Mesothelial cell of epicardium (in vitro differentiated cells): ENCODE results near the gene TEX35. TPM values are rescaled to one million over a fixed set of nuclear protein-coding genes. Genes with fewer than 3 reads are reported as not detected.

ENCODE experiments used
- DNase-seq, 2 experiments: peaks; one replicate each; pipeline ENCODE4 v3.0.0; 2021; ENCODE audit warnings: low spot score in 2 of 2; ENCODE audit not compliant: unreplicated experiment in 2 of 2
- H3K27ac Mint-ChIP-seq: 2 replicates; pipeline ENCODE4 v1.8.0; 2021; ENCODE audit warnings: mixed read lengths
- H3K27me3 Mint-ChIP-seq: 2 replicates; pipeline ENCODE4 v1.8.0; 2021; ENCODE audit warnings: low read depth, mixed read lengths
- H3K36me3 Mint-ChIP-seq: 2 replicates; pipeline ENCODE4 v1.8.0; 2021; ENCODE audit warnings: mixed read lengths
- H3K4me1 Mint-ChIP-seq: 2 replicates; pipeline ENCODE4 v1.8.0; 2021; ENCODE audit warnings: mixed read lengths
- H3K4me3 Mint-ChIP-seq: 2 replicates; pipeline ENCODE4 v1.8.0; 2021; ENCODE audit warnings: mild to moderate bottlenecking, moderate library complexity, mixed read lengths
- H3K9me3 Mint-ChIP-seq: 2 replicates; pipeline ENCODE4 v1.8.0; 2021; ENCODE audit warnings: mixed read lengths
- CTCF ChIP-seq: fragments of 200-600 bp; sonication (generic); IDR thresholded peaks from one replicate; pipeline ENCODE4 v1.5.0; 2021; ENCODE audit warnings: antibody characterized with exemption; ENCODE audit not compliant: unreplicated experiment
- total RNA-seq: library from RNA; stranded (reverse); gene quantifications from 3 replicates; pipeline ENCODE4 v1.2.1, GENCODE V29; 2021

TEX35 gene
- total RNA-seq, 1 donor from 2014 or later = not detected

DNA sequence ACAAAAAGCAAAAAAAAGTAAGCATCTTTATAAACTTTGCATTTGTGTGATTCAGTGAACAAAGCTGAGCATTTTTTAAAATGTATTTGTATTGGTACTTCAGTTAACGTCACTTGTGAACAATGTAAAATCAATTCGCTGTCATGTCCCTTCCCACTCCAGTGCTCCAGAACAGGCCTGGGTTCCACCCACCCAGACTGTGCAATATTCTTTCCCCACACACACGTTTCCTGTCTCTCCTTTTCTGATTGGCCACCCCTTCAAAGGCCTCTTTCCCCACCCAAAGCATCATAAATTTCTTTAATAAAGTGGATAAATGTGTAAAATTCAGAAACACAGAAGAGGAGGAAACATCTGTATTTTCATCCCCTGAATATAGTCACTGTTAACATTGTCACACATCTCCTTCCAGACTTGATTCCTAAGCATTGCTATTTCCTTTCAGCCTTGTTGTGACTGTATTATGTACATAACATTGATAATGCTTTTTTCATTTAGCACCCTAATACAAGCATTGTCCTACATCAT, 28.1 kb upstream of the TEX35 start:
- no peak overlapping the region for H3K4me3 Mint-ChIP-seq
- no peaks in the 10 kb centered on the region for H3K4me1 Mint-ChIP-seq
- H3K27me3 Mint-ChIP-seq = no peaks in the 10 kb centered on the region
- no peak for TF ChIP-seq CTCF
- peaks cover 3% of the 10 kb centered on the region for H3K9me3 Mint-ChIP-seq
- no peak overlapping the region for H3K27ac Mint-ChIP-seq
- no peak for DNase-seq
- H3K36me3 Mint-ChIP-seq = peaks cover 4% of the 10 kb centered on the region

DNA sequence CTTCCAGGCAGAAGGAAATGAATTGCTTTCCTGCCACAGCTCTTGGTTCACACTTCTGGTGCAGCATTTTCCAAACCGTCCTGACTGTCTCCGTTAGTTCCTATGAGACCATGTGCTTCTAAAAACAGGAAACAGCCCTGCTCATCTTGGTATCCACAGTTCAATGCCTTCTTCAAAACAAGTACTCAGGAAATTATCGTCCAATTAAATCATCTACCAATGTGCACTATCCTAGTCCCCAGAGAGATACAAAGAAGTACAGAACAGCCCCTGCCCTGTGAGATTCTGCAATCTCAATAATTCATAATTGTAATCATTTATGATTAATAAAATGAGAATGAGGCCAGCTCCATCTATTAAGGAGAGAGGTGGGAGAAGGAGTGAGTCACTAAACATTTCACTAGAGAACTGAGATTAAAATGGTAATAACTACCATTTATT, 27.3 kb upstream of the TEX35 start:
- peaks cover 3% of the 10 kb centered on the region for H3K9me3 Mint-ChIP-seq
- no peaks in the 10 kb centered on the region for H3K27me3 Mint-ChIP-seq
- peaks cover 4% of the 10 kb centered on the region for H3K36me3 Mint-ChIP-seq
- no peak overlapping the region for H3K27ac Mint-ChIP-seq
- DNase-seq = no peak
- no peak overlapping the region for H3K4me3 Mint-ChIP-seq
- no peaks in the 10 kb centered on the region for H3K4me1 Mint-ChIP-seq
- TF ChIP-seq CTCF = no peak

GRCh38 chr1:178486100-178487069, 26.5 kb upstream of the TEX35 start:
- Mint-ChIP-seq H3K9me3 (no peaks in the 10 kb centered on the region), H3K27me3 (no peaks in the 10 kb centered on the region), H3K4me3 (no peak overlapping the region), H3K36me3 (no peaks in the 10 kb centered on the region), H3K27ac (no peak overlapping the region), H3K4me1 (no peaks in the 10 kb centered on the region)
- DNase-seq = no peak
- TF ChIP-seq CTCF = no peak

GRCh38 chr1:178487070-178487615, 25.8 kb upstream of the TEX35 start:
- Mint-ChIP-seq H3K27me3 (no peaks in the 10 kb centered on the region), H3K4me1 (no peaks in the 10 kb centered on the region), H3K36me3 (no peaks in the 10 kb centered on the region), H3K9me3 (no peaks in the 10 kb centered on the region), H3K4me3 (no peak overlapping the region), H3K27ac (no peak overlapping the region)
- no peak for DNase-seq
- no peak for TF ChIP-seq CTCF

- Mint-ChIP-seq H3K36me3 (no peaks in the 10 kb centered on the region), H3K9me3 (no peaks in the 10 kb centered on the region), H3K27me3 (no peaks in the 10 kb centered on the region), H3K27ac (no peak overlapping the region), H3K4me3 (no peak overlapping the region), H3K4me1 (no peaks in the 10 kb centered on the region)
- no peak for TF ChIP-seq CTCF
- no peak for DNase-seq
Measured at GRCh38 chr1:178488393-178488792, 24.5 kb upstream of the TEX35 start.
